Measurements from ENCODE around the gene BBIP1.
"Not testable (repeated sequence)": the region's sequence is repeated elsewhere in the genome, so short reads cannot be mapped to it uniquely, and the experiment has no call there.

Gene BBIP1

DNA sequence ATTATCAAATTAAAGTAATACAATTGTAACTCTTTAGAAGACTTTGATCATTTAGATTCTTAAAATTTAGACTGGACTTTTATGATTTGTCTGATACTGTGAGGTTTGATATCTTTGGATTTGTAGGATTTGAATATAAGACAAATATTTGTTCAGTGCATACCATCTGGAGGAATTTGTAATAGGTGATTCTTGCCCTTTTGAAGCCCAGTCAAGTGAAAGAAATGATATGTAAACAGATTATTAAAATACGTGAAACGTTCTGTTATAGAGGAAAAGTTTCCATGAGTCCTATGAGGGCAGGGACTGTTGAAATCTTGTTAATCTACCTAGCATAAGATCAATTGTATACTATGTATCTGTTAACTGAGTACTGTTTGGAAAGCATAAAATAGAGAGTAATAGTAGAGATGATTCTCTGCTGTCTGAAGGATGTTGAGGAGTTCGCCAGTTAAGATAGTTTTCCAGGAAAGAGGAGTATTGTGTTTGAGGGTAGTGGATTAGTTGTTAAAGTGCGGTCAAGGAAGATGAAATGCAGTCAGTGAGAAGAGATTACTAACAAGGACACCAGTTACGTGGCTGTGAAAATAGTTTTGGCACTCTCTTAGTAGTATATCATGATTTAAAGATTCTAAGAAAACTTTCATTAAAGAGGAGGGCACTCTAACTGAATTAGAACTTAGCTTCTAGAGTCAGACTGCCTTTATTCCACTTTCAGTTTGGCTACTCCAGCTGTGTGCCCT is 32.9 kb downstream of the BBIP1 start:
- no peak for DNase-seq (ENCODE audit: low read depth in 2 of 2)

DNA sequence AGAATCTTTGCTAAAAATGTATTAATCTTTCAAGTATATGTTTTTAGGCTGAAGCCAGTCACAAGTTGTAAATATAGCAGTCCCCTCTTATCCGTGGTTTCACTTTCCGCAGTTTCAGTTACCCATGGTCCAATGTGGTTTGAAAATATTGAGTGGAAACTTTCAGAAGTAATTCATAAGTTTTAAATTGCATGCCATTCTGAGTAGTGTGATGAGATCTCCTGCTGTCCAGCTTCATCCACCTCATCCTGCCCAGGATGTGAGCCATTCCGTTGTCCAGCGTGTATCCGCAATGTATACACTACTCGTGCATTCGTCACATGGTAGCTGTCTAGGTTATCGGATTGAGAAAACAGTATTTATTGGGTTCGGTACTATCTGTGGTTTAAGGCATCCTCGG is 35.1 kb downstream of the BBIP1 start:
- no peak for DNase-seq (ENCODE audit: low read depth in 2 of 2)

DNA sequence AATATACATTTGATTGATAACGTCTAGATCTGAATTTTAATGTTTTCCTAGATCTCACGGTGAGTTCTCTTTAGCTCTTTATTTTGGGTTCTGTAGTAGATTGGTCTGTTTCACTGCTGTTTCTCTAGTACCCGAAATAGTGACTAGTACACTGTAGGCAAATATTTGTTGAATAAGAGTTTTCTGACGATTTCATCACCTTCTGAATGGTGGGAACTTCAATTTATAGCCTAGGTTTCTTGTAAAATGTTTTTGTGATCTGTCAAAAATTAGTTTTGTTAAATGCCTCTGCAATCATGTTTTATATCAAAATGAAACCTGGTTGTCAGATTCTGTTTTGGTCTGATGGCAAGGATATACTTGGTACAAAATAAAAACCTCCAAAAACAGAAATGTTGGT is 37.1 kb downstream of the BBIP1 start:
- no peak for DNase-seq (ENCODE audit: low read depth in 2 of 2)

DNA sequence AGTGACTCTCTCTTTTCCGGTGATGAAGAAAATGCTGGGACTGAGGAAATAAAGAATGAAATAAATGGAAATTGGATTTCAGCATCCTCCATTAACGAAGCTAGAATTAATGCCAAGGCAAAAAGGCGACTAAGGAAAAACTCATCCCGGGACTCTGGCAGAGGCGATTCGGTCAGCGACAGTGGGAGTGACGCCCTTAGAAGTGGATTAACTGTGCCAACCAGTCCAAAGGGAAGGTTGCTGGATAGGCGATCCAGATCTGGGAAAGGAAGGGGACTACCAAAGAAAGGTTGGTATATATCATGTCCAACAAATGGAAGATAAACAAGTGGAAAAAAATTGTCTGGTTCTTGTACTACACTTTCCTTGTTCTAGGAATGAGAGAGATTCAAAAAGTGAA is 37.7 kb downstream of the BBIP1 start:
- no peak for DNase-seq (ENCODE audit: low read depth in 2 of 2)

DNA sequence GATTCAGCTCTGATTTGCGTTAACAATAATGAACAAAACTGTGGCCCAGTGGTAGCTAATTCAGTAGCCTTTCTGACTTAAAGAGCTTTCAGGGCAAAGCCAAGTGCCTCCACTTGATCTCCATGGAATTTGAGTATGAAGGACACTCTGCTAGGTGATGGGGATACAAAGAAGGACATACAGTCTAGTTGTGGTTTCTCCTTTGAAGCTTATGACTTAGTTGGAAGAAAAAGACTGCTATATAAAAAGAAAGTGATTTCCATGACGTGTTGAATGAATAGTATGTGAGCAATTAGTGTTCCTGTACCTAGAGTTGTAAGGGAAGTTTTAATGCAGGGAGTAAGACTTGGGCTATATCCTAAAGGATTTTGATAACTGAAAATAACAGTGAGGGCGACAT is 39.0 kb downstream of the BBIP1 start:
- DNase-seq (ENCODE audit: low read depth in 2 of 2), result no peak

DNA sequence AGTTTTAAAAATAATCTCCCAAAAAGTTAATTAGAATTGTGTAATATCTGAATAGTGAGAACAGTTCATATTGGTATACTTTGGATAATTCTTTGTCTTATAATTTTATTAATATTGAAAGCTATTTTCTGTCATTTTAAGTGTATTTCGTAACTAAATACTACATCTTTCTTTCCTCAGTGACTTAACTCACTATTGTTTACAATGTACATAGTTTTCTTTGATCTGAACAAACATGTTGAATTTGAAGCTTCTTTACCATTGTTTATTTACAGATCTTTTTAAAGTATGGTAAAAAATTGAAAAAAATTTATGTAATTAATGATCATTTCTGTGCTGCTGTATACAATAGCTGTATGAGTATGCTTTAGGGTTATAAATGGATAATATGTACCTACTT is 42.2 kb downstream of the BBIP1 start:
- DNase-seq (ENCODE audit: low read depth in 2 of 2), result no peak

DNA sequence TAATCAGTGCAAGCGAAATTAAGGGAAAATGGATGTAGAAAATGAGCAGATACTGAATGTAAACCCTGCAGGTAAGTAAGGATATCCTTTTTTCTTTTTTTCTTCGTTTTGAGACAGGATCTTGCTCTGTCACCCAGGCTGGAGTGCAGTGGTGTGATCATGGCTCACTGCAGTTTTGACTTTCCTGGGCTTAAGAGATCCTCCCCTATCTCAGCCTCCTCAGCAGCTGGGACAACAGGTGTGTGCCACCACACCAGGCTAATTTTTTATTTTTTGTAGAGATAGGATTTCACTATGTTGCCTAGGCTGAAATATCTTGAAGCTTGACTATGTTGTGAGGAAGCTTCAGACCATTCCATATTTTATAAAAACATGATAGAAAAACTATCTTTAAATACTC is 43.0 kb downstream of the BBIP1 start:
- no peak for DNase-seq (ENCODE audit: low read depth in 2 of 2)

DNA sequence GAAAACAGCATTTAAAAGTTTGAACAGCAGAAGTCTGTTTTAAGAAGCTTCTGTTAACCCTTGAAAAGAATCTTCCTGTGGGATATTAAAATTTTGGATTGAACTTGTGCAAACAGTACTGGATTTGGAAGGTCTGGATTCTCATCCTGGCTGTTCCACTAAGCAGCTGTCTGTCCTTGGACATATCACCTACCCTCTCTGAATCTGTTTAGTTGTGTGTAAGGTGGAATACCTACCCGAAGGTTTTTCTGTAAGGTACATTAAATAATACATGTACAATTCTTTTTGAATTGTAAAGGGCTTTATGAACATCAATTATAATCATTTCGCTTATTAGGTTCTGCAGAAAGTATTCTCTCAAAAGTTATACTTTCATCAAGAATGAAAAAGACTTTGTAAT is 45.0 kb downstream of the BBIP1 start:
- DNase-seq (ENCODE audit: low read depth in 2 of 2), result no peak

DNA sequence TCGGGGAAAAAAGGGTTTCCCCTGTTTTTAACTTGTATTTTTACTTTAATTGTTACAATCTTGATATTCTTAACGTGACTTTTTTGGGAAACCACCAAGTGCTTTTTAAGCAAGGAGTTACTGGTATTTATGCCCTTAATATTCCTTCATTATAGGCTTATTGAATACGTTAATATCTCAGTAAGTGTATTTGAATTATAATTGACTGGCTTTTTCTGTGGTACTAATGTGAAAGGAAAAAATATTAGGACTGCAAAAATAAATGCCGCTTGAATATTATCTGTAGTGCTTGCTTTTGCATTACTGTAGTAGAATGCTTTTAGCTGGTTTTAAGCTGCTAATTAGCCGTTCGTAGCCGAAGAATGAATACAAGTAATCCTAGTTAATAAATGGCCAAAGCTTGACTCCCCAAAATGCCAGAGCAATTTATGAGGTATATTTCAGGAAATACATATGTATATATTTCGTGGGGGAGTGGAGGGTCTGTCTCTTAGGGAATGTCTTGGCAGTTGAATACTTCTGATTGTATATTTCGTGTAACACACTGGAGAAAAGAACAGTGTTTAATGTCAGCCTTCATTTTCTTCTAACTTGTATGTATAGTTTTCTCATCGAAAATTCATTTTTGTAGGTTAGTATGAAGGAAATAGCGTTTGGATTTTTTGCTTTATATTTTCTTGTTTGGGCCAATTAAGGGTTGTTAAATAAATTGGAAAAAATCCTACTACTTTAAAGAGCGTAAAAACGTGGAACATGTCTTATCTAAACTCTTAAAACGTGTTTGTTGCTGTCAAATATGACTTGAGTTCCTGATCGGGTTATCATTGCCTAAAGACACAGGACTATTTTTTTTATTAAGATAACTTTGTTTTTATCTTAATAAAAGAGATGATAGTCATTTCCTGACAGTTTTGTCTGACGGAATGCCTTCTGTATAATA is 45.7 kb downstream of the BBIP1 start:
- DNase-seq (ENCODE audit: low read depth in 2 of 2), result no peak

DNA sequence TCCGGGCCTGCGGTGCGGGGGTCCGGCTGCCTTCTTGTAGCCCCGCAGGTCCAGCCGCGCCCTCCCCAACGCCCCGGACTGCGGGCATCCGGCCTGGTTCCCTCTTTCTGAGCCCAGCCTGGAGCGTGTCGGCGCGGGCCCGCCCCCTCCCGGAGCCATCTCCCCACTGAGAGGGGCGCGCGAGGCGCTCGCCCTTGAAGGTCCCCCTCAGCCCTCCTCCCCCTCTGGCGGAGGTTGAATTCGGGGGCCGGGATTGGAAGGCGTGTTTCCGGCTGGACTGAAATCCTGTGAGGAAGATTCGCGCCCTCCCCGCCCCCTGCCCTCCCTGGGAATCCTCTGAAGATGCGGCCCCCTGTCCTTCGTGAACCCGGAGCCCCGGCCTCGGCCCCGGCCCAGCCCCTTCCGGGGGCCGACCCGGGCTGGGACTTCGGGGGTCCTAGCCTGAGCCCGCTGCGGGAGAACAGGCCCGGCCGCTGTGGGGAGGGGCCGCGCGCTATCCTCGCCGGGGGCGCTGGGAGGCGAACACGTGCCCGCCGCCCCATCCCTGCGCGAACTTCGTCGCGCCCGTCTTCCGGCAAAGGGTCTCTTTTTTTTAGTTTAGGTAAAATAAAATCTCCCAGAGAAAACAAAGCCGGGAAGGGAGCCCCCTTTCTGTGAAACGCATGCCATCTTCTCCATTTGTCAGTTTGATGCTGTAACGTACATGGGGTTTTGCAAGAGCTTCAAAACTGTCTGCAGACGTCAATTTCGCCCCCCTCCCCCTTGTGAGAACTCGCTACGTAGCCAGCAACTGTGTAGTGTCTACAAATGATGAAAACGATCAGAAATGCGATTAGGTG is 46.6 kb downstream of the BBIP1 start:
- peak; percentile 61 to 66 for DNase-seq (ENCODE audit: low read depth in 2 of 2)

DNA sequence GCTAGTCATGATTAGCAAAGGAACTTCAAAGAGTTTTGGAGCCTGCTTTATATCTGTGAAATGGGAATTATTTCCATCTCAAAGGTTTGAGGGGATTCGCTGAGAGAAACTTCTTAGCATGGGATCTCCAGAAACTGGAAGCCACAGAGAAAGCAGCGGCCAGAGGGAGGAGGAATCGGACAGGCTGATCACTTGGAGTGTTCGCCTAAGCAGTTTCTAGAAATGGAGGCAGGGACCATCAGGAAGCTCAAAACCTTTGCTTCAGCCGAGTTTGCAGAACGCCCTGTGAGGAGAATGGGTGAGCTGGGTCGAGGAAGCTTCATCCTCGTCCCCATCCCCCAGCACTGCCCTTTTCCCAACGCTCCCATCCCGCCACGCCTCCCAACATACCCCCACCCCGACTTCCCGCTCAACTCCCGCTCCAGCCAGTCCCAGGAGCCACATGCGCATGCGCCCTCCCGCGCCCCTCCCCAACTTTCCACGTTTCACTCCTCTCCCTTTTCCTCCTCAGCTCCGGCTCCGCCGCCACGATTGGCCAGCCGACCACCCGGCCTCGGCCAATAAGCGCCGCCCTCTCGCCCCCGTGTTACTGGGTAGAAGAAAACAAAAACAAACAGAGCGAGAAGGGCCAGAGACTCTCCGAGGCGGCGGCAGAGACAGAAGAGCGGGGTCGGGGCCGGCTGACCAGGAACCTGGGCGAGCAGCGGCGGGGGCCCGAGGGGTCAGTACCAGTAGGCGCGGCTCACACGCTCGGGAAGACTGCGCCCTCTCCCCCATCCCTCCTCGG is 47.5 kb downstream of the BBIP1 start, which contains the start of gene PDCD4:
Gene PDCD4, plus strand, starts transcription at position 631 of the 787 bp plus-strand sequence. CDS start 4,100 bp downstream, outside the sequence.
- DNase-seq (ENCODE audit: low read depth in 2 of 2), result peak; percentile 93 to 94

DNA sequence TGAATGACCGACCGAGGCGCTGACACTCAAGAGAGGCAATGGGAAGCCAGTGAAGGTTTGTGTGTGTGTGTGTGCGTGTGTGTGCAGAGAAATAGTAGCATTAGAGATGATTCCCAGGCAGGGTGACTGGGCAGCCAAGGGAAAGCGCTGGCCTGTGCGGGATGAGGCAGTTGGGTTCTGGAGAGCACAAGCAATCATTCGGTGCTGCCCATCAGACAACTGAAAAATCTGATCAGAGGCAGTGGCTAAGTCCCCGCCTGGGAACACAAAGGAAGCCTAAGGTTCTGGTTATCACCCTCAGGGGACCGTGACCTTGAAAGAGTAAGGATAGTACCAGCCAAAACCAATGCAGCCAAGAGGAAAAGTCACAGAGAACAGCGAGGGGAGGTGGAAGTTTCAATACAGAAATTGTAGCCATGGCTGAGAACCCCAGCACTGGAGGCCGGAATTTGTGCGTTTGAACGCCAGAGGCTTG is 48.1 kb downstream of the BBIP1 start:
- DNase-seq (ENCODE audit: low read depth in 2 of 2), result no peak

DNA sequence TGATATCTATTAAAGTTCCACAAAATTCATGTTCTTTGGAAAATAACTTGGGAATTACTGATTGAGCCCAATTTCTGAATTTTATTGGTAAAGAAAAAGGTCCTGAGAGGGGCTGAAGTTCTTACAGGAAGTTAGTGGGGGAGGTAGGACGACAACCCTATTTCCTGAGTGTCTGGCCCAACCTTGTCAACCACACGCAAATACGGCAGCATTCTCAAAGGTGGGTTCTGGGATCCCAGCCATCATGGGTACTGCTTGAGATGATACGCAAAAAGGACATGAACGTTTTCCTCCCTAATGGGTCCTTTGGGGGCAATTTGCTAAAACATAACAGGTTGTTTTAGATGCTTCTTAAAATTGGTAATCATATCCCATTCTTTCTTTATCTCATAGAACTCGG is 50.0 kb downstream of the BBIP1 start:
- no peak for DNase-seq (ENCODE audit: low read depth in 2 of 2)

DNA sequence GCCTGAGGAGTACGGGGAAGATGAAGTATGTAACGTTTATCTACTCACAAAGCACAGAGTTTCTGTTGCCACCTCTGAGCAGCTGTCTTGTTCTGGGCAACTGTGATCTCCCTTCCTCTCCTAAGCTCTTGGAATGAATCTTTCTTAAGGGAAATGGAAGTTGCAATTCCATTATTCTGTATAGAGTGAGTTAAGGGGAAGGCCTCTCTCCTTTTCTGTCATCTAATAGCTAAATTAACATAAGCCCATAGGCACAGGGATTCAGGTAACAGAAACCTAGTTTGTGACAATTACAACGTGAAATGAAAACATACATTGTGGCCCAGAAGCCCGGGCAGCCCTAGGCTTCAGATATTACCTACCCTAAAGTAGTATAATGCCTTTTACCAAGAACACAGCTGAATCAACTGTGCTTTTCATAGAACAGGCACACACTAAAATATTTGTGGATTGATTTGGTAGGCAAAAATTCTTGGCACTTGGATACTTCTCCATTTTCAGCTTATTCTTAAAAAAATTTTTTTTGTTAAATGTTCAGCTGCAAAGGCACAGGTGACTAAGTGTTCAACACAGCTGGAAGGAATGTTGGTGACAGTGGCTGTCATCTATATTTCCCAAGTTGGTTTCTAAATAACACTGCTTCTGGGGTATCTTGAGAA is 51.0 kb downstream of the BBIP1 start:
- DNase-seq (ENCODE audit: low read depth in 2 of 2), result no peak

DNA sequence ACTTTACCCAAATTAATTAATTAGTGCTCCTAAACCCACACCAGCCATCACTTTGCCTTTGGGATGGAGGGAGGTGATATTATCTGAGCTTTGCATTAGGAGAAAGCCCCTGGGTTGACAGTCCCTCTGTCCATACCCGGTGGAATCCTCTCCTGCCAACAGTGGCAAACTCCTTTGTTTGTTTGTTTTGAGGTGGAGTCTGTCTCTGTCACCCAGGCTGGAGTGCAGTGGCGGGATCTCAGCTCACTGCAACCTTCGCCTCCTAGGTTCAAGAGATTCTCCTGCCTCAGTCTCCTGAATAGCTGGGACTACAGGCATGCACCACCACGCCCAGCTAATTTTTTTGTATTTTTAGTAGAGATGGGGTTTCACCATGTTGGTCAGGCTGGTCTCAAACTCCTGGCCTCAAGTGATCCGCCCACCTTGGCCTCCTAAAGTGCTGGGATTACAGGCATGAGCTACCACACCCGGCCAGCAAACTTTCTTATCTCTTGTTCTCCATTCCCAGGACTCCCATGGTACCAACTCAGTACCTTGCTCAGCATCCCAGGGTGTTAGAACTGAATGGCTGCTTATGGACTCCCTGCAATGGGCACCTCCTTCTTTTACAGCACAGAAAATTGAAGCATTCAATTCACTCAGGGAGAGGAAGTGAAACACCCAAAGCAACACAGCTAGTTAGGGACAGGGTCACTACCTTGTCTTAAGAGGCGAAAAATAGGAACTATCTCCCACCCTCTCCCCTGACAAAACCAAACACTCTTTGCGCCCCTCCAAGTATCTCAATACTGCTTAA is 51.8 kb downstream of the BBIP1 start:
- not testable (repeated sequence) for DNase-seq (ENCODE audit: low read depth in 2 of 2)

DNA sequence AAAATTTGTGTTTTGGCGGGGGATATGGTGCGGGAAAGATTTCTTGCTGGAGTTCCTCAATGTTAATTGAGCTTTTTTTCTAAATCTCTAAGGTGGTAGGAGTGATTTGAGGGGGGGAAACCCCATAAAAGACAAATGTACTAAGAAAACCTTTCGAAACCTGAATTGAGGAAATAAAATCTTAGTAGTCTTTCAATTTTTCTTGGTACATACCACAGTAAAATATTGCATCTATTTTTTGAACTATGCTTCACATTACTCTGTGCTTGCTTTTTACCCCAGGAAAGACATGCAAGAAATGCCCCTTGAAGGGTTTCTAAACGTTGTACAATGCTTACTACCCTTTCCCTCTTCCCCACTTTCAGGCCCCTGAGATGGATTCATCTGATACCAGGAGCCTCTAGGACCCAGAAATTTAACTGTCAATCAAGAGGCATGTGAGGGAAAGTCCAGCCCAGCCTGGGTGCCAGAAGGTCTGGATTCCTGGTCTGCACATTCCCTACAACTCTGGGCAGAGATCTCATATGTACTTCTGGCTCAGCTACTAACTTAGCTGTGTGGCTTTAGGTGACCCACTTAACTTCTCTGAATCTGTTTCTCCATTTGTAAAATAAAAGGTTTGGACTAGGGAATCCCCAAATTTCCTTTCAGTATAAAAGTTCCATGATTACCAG is 53.0 kb downstream of the BBIP1 start:
- no peak for DNase-seq (ENCODE audit: low read depth in 2 of 2)

DNA sequence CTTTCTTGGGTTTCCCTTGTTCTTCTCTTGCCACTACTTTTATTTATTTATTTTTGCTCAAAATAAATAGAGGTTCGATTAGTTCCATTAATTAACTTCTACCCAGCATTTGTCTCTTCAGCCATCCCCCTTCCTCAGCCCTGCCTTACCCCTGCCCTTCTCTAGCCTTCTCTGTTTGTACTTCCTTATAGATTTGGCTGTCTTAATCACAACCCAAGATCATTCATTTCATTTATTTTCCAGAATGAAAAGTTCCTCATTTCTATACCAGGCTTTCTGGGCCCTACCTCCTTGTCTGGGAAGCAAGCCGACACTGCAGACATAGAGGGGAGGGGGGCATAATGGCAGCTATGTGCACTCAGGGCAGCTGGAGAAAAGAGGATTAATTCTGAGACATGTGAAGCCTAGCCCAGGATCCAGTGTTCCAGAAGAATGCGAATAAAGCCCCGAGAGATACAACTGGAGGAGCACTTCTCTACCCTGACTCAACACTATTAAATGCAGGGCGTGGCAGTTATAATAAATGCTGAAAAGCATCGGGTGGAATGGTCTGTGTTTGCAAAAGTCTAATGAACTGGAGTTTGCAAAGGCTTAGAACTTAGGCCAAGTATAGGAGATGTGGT is 53.7 kb downstream of the BBIP1 start:
- no peak for DNase-seq (ENCODE audit: low read depth in 2 of 2)

DNA sequence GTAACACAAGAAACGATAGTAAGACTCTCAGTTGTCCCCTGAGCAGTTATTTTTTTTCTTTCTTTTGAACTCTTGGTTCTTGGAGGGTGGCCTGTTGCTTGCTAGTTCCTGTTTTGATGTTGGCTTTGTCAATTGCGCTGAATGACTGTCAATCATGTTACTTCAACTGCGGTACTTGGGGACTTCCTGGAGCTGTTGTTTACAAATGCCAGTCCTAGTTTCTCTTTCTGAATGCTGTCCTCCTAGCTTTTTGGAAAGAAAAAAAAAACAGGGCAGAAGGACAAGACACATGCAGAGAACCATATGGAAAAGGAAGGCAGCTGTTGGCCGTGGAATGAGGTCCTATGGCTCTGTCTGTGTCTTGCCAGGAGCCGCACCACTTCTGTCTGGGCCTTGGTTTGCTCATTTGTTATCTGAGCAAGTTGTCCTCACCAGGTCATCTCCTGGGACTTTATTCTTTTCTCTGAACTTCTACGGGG is 54.3 kb downstream of the BBIP1 start:
- DNase-seq (ENCODE audit: low read depth in 2 of 2), result no peak
